ENCODE results near the gene FBN1.

DNA sequence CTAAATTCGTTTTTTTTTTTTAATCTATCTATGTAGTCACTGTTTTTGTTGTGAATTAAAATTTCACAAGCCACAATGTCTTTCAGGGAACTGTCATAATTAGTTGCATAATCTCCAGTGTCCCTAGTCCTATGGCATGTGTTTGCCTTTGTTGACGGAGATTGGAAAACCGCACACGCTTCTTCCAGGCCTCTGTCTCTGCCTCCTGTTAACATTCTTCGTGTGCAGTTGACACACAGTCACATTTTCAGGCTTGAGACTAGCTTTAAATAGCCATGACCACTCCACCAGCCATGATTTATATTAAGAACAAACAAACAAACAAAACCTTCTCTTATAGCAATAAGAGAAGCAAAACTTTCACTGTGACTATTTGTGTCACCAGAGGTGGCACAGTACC, 174.4 kb downstream of the FBN1 start:
- TF ChIP-seq ZNF274 (IDR thresholded peaks at IDR 0.05; ENCODE audit: low read depth, low read length): no peak
- no peak for TF ChIP-seq SUZ12 (IDR thresholded peaks at IDR 0.05; ENCODE audit: extremely low read depth, insufficient read depth, insufficient read length)
- TF ChIP-seq YY1 (IDR thresholded peaks at IDR 0.05; ENCODE audit: insufficient read depth, insufficient read length): no peak
